Activated gamma-delta T cell treated with Interleukin-2 at 50 U/mL for 16 hours (primary cell): Measurements from ENCODE around the gene HOXD10.

Source experiments
- DNase-seq: peaks from one replicate; pipeline ENCODE4 v3.0.0-alpha.2; 2020

Gene HOXD10

GRCh38 chr2:176082824-176083751, 33.5 kb upstream of the HOXD10 start:
- no peak for DNase-seq

- DNase-seq: no peak
Measured at GRCh38 chr2:176083796-176084261, 32.7 kb upstream of the HOXD10 start, which contains the start of gene EVX2. TSS of gene EVX2 (minus strand) at chr2:176083962. CDS start at chr2:176083776, 186 bp downstream.

- no peak for DNase-seq
Measured at GRCh38 chr2:176084611-176085119, 31.9 kb upstream of the HOXD10 start.

GRCh38 chr2:176085120-176085788, 31.3 kb upstream of the HOXD10 start:
- DNase-seq: no peak

- DNase-seq: no peak
Measured at GRCh38 chr2:176085861-176086771, 30.5 kb upstream of the HOXD10 start.

GRCh38 chr2:176087330-176088047, 29.1 kb upstream of the HOXD10 start:
- DNase-seq: no peak

GRCh38 chr2:176088048-176088936, 28.3 kb upstream of the HOXD10 start:
- no peak for DNase-seq

- no peak for DNase-seq
Measured at GRCh38 chr2:176088937-176089842, 27.4 kb upstream of the HOXD10 start.

- DNase-seq: no peak
Measured at GRCh38 chr2:176089843-176090395, 26.7 kb upstream of the HOXD10 start.

- no peak for DNase-seq
Measured at GRCh38 chr2:176090862-176091261, 25.7 kb upstream of the HOXD10 start.

GRCh38 chr2:176091329-176092258, 25.0 kb upstream of the HOXD10 start:
- no peak for DNase-seq

GRCh38 chr2:176092270-176093144, 24.1 kb upstream of the HOXD10 start, which contains the start of gene HOXD13:
TSS of gene HOXD13 (plus strand) at chr2:176092721. CDS start at chr2:176092891, 170 bp downstream.
- DNase-seq: no peak

GRCh38 chr2:176093145-176093897, 23.3 kb upstream of the HOXD10 start:
- DNase-seq: no peak

- DNase-seq: no peak
Measured at GRCh38 chr2:176093898-176094249, 22.7 kb upstream of the HOXD10 start.

GRCh38 chr2:176094349-176094748, 22.2 kb upstream of the HOXD10 start:
- no peak for DNase-seq

- DNase-seq: no peak
Measured at GRCh38 chr2:176095421-176095820, 21.2 kb upstream of the HOXD10 start.
